Measurements from ENCODE around the gene GFER.

Gene GFER

DNA sequence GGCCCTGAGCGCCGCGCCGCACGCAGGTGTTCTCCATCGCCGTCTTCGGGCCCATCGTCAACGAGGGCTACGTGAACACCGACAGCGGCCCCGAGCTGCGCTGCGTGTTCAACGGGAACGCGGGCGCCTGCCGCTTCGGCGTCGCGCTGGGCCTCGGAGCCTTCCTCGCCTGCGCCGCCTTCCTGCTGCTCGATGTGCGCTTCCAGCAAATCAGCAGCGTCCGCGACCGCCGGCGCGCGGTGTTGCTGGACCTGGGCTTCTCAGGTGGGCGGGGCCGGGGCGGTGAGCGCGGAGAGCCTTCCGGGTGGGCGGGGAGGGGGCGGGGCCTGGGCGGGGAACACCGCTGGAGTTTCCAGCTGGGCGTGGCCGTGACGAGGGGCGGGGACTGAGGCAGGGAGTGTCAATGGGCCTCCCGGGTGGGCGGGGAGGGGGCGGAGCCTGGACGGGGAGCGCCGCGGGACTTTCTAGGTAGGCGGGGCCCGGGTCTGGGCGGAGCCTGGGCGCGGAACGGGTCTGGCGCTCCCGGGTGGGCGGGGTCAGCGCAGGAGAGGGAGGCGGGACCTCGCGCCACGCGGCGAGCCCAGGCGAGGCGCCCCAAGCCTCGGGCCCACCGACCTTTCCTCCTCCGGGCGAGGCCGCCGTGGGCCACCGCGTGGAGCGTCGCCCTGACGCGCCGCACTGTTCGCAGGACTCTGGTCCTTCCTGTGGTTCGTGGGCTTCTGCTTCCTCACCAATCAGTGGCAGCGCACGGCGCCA is 8.1 kb downstream of the GFER start:
- TF ChIP-seq, protein P1, sequence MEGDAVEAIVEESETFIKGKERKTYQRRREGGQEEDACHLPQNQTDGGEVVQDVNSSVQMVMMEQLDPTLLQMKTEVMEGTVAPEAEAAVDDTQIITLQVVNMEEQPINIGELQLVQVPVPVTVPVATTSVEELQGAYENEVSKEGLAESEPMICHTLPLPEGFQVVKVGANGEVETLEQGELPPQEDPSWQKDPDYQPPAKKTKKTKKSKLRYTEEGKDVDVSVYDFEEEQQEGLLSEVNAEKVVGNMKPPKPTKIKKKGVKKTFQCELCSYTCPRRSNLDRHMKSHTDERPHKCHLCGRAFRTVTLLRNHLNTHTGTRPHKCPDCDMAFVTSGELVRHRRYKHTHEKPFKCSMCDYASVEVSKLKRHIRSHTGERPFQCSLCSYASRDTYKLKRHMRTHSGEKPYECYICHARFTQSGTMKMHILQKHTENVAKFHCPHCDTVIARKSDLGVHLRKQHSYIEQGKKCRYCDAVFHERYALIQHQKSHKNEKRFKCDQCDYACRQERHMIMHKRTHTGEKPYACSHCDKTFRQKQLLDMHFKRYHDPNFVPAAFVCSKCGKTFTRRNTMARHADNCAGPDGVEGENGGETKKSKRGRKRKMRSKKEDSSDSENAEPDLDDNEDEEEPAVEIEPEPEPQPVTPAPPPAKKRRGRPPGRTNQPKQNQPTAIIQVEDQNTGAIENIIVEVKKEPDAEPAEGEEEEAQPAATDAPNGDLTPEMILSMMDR (IDR thresholded peaks at IDR 0.05; ENCODE audit: extremely low read depth, missing control alignments), result no peak
- peak; percentile 100 for DNase-seq (ENCODE audit: low spot score)

DNA sequence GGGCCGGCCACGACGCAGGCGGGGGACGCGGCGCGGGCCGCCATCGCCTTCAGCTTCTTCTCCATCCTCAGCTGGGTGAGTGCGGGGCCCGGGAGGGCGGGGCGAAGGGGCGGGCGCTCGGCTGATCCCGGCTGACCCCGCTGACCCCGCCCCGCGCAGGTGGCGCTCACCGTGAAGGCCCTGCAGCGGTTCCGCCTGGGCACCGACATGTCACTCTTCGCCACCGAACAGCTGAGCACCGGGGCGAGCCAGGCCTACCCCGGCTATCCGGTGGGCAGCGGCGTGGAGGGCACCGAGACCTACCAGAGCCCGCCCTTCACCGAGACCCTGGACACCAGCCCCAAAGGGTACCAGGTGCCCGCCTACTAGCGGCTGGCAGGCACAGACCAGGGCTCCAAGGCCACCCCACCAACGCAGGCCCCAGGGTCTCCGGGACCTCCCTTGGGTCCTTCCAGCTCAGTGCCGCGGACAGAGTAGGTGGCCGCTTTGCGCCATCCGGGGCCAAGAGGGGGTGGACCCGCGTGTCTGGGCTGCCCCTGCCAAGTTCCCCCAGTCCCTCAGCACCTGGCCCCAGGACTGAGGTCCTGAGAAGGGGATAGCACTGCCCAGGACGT is 8.8 kb downstream of the GFER start:
- no peak for DNase-seq (ENCODE audit: low spot score)
- TF ChIP-seq, protein P1 (IDR thresholded peaks at IDR 0.05; ENCODE audit: extremely low read depth, missing control alignments), result no peak

- TF ChIP-seq, protein P1 (IDR thresholded peaks at IDR 0.05; ENCODE audit: extremely low read depth, missing control alignments), result no peak
- DNase-seq (ENCODE audit: low spot score), result no peak
Observed at GRCh38 chr16:1993731-1994131, 9.7 kb downstream of the GFER start.

DNA sequence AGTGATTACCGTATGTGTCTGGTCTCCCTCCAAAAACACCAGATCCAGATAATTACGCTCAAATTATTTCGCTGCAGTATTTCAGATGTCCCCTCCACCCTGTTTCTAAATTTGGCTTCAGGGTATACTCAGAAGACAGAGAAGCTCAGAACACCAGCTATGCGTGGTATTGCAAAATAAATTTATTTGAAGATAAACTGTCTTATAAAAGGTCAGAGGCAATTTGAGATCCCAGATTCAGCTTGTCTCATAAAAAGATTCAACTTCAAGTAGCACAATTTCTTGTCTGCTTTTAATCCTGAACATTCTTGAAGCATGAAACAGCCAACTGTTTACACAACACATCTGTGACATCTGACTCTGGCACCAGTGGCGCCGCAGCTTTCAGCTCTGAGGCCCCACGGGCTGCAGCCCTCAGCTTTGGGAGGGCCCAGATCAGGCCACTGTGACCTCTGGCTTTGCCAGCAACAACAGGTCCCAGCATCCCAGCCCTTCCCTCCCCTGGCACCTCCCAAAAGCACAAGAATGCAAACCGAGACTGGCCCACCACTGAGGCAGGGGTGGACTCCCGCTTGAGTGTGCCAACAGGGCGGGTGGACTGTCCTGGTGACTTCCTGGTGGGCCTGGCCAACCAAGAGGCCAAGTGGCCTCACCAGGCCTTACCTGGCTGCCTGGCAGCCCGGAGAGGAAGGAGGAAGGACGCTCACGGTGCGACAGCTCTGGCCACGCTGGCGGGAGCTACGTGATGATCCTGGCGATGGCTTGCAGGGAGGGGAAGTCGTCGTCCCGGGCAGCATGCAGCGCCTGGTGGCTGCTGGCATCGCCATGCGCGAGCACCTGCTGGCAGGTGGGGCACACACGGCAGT is 13.7 kb downstream of the GFER start:
- TF ChIP-seq, protein P1 (IDR thresholded peaks at IDR 0.05; ENCODE audit: extremely low read depth, missing control alignments), result no peak
- no peak for DNase-seq (ENCODE audit: low spot score)

GRCh38 chr16:1998360-1998835 is 14.4 kb downstream of the GFER start:
- no peak for DNase-seq (ENCODE audit: low spot score)
- TF ChIP-seq, protein P1 (IDR thresholded peaks at IDR 0.05; ENCODE audit: extremely low read depth, missing control alignments), result no peak

GRCh38 chr16:1998852-1999801 is 15.1 kb downstream of the GFER start:
- DNase-seq (ENCODE audit: low spot score), result no peak
- TF ChIP-seq, protein P1 (IDR thresholded peaks at IDR 0.05; ENCODE audit: extremely low read depth, missing control alignments), result no peak

Data from GM20000 (cell line).